Stimulated activated CD8-positive, alpha-beta memory T cell treated with anti-CD3 and anti-CD28 coated beads, Interleukin-7, amount 100 ng/mL, for 4 hours (primary cell): ENCODE results near the gene CNOT1.

Experiments used
- DNase-seq, 2 donors: peaks; one replicate each; pipeline ENCODE4 v3.0.0-alpha.2; 2020; ENCODE audit warnings: low read depth in 2 of 2

The CNOT1 gene

GRCh38 chr16:58485184-58485887, 144.3 kb downstream of the CNOT1 start:
- DNase-seq = no peak

DNA sequence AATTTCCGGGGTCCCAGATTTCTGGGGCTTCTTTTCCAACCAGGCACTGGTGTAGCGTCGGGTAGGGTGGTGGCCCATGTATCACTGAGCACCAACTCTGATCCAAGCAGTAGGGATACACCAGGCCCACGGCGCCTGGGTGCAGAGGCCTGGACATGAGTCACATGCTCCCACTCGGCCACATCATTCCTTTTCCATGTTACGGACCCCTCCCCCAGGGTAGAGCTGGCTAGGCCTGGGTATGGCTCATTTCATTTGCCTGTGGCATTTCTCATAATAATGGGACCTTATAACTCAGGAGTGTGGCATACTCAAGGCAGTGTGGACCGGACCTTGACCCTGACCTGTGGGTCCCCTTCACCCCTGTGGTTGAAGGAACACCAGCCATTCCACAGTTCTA, 147.7 kb downstream of the CNOT1 start:
- no peak for DNase-seq

DNA sequence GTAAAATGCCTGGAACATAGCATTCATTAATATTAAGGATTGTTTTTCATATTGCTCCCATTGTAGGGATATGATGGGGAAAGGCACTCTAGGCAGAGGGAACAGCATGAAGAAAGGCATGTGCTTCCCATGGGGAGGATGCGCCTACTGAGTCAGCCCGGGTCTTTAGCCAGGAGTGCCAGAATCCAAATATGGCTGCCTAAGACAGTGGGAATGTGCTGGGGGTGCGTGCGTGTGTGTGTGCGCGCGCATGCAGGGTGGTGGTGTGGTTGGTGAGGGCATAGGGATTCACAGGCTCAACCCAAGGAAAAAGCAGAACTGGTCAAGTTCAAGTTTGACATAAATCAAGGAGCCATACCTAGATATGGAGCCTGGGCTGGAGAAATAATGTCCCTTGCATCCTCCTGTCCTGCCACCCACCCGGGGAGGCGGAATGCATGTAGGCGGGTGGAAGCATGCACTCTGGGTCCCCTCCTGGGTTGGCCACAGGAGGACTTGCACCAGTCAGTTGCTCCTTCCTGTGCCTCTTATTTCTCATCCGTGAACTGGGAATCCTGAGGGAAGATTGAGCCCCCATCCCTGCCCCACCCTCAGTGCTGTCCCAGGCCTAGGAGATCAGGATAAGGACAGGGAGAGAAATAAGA, 148.3 kb downstream of the CNOT1 start:
- DNase-seq = no peak

DNA sequence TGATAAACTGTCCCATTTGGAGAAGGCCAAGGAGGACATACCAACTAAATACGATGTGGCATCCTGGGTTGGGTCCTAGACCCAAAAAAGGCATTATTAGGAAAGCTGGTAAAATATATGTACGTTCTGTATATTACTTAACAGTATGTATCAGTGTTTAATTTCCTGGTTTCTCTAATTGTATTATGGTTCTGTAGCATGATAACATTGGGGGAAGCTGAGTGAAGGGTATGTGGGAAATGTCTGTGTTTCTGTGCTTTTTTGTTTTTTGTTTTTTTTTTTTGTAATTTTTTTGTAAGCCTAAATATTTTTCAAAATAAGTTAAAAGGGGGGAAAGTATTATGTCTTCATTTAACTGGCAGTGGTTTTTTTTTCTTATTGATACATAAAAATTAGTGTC, 151.2 kb downstream of the CNOT1 start:
- DNase-seq = no peak

DNA sequence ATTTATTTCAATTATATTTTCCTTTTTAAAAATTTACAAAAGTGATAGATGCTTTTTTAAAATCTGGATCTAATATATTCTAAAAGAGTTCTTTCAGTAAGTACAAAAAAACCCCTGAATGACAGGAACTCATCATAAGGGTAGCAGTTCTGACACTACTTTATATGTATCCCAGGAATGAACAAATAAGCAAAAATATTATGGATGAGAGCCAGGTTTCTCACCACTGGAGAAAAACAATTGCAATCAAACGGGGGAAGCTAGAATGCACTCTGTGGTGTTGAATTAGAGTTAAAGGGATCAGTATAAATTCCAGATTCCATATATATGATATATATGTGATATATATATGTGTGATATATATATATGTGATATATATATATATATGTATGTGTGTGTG, 152.8 kb downstream of the CNOT1 start:
- DNase-seq = no peak

DNA sequence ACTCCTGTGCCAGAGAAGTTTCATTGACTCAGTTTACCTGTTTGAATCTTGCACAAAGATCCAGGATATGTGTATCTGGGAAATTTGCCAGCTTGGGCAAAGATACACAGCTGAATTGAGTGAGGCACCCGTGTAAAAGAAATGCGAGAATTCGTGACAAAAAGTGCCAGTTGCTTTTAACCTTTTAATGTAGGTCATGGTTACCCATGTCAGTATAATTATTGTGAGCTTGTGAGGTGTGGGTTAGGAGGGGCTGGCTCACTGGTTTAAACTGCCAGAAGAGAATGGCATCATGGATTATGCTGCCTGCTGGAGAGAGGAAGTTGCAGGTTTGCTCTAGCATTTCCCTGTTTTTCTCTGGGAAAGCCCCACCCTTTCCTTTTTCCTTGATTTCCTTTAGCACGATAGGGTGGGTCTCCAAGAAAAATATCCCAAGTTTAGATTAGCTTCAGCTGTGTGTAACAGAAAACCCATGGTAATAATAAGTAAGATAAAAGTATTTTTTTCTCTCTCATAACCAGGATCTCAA, 154.5 kb downstream of the CNOT1 start:
- DNase-seq = no peak

DNA sequence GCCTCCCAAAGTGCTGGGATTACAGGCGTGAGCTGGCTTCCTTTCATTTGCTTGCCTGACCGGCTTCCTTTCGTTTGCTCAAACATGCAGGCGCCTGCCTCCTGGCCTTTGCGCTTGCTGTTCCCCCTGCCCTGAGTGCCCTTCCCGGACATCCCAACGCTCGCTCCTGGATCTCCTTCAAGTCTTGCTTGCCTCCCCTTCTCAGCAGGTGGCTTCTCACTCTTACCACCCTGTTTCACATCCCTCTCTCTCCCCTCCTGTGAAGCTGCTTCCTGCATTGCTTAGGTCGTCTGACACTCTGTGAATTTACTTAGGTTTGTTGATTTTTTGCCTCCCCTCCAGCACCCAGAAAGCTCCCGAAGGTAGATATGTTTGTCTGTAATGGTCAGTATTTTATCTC, 155.3 kb downstream of the CNOT1 start:
- DNase-seq = no peak

GRCh38 chr16:58472827-58473226, 156.8 kb downstream of the CNOT1 start:
- no peak for DNase-seq

- DNase-seq = no peak
Measured at GRCh38 chr16:58472266-58472665, 157.4 kb downstream of the CNOT1 start.

DNA sequence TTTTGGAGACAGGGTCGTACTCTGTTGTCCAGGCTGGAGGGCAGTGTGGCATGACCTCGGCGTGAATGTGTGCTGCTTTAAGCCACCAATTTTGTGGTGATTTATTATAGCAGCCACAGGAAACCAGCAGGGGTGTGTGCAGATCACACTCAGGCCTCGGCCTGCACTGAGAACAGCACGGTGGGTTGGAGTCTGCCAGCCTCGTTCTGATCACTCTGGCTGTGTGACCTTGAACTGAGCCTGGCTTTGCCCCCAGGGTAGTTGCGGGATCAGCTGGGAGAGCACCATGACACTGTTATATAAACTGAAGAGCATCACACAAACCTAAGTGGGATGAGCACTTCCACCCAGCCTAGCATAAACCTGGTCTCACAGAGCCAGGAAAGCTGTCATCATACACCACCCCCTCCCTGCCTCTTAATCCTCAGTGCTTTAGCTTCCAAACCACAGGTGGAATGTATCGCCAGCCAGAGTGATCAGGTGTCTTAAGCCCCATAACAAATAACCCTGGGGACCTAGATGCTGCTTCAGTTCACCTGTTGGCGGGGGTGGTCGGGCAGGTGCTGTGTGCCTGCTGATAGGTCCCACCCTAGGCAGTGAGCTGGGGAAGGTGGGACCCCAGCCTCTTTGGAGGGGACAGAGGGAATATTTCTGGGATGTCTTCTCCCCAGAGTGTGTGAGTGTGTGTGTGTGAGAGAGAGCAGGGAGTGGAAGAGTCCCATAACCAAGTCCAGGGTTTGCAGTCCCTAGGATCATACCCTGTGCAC, 158.2 kb downstream of the CNOT1 start:
- no peak for DNase-seq
